T-helper 2 cell treated with Interferon-gamma antibody and Interleukin-4, amounts not matched to agents 5 μg/mL and 100 μg/mL, for 36 hours (primary cell): ENCODE data around the gene UVRAG.

Source experiments
- DNase-seq: peaks from one replicate; pipeline ENCODE4 v3.0.0; 2021; ENCODE audit warnings: low spot score
- H3K27ac Mint-ChIP-seq: one replicate; pipeline ENCODE4 v1.8.0; 2021; ENCODE audit warnings: mild to moderate bottlenecking, mixed read lengths
- H3K27me3 Mint-ChIP-seq: one replicate; pipeline ENCODE4 v1.8.0; 2021; ENCODE audit warnings: low read depth, mixed read lengths
- H3K36me3 Mint-ChIP-seq: one replicate; pipeline ENCODE4 v1.8.0; 2021; ENCODE audit warnings: low read depth, mixed read lengths
- H3K4me1 Mint-ChIP-seq: one replicate; pipeline ENCODE4 v1.8.0; 2021; ENCODE audit warnings: low read depth, mixed read lengths
- H3K4me3 Mint-ChIP-seq: one replicate; pipeline ENCODE4 v1.8.0; 2022; ENCODE audit warnings: mild to moderate bottlenecking, moderate library complexity, mixed read lengths
- H3K9me3 Mint-ChIP-seq: one replicate; pipeline ENCODE4 v1.8.0; 2021; ENCODE audit warnings: mixed read lengths

The UVRAG gene

DNA sequence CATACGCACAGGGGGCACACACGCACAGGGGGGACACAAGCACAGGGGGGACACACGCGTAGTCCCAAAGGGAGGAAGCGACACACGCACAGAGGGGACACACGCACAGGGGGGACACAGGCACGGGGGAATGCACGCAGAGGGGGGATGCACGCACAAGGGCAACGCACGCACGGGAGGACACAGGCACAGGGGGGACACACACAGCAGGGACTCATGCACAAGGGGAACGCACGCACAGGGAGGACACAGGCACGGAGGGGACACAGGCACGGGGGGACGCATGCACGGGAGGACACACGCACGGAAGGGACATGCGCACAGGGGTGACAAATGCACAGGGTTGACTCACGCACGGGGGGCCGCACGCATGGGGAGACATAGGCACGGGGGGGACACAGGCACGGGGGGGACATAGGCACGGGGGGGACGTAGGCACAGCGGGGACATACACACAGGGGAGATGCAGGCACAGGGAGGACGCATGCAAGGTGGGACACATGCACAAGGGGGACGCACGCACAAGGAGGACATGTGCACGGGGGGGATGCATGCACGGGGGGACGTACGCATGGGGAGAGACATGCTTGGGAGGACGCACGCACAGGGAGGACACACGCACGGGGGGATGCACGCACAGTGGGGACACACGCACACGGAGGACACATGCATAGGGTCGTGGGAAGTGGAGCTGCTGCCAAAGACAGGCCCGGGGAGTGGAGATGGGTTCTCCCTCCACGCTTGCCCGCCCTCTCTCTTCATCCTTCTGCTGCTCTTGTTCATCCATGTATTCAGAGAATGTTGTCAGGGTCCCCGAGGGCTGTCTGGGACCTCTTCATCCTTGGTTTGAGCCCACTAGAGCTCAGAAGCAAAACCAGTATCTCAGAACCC lies 350.1 kb downstream of the UVRAG start:
- H3K4me1 Mint-ChIP-seq = no peaks in the 10 kb centered on the region
- DNase-seq = no peak
- no peak overlapping the region for H3K4me3 Mint-ChIP-seq
- H3K36me3 Mint-ChIP-seq = no peaks in the 10 kb centered on the region
- H3K27me3 Mint-ChIP-seq = no peaks in the 10 kb centered on the region
- H3K27ac Mint-ChIP-seq = no peak overlapping the region
- H3K9me3 Mint-ChIP-seq = no peaks in the 10 kb centered on the region

DNA sequence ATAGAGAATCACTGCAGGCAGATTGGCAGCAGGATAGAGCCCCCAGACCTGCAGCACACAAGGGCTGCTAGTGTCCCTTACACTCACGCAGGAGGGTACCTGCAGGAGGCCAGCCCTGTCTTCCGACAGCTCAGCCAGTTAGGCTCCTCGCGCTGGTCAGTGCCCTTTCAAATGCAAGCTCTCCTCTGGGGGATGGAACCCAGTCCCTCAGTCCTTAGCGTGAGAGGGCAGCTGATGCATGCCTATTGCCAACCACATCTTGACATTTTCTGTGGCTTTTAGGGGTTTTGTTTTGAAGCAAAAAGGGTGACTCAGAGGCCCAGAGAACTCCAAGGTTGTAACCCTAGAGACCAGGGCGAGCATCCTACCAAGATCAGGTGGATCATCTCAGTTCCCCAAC lies 351.3 kb downstream of the UVRAG start:
- peak; percentile 24 for DNase-seq
- H3K4me3 Mint-ChIP-seq = no peak overlapping the region
- no peaks in the 10 kb centered on the region for H3K4me1 Mint-ChIP-seq
- H3K27ac Mint-ChIP-seq = no peak overlapping the region
- H3K9me3 Mint-ChIP-seq = no peaks in the 10 kb centered on the region
- H3K36me3 Mint-ChIP-seq = no peaks in the 10 kb centered on the region
- no peaks in the 10 kb centered on the region for H3K27me3 Mint-ChIP-seq

DNA sequence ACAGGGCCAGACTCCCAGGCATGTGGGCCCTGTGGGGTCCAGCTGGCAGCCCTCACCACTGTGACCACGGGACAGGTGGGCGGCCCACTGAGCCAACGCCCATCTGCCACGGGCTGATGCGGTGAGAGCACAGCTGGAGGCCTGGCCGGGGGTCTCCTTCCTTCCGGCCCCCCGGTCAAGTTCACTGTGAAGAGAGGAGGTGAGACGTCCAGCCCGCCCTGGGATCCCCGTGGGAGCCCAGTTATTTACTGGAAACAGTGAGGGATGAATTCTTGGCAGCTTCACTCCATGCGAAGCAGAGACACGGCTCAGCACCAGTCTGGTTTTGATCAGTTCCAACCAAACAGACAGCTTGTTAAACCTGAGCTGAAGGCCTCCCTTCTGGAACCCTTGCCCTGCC lies 352.6 kb downstream of the UVRAG start:
- DNase-seq = no peak
- Mint-ChIP-seq H3K27ac (no peak overlapping the region), H3K27me3 (no peaks in the 10 kb centered on the region), H3K4me1 (no peaks in the 10 kb centered on the region), H3K36me3 (no peaks in the 10 kb centered on the region), H3K4me3 (no peak overlapping the region), H3K9me3 (no peaks in the 10 kb centered on the region)

- Mint-ChIP-seq H3K4me3 (no peak overlapping the region), H3K9me3 (no peaks in the 10 kb centered on the region), H3K27ac (no peak overlapping the region), H3K4me1 (no peaks in the 10 kb centered on the region), H3K27me3 (no peaks in the 10 kb centered on the region), H3K36me3 (no peaks in the 10 kb centered on the region)
- no peak for DNase-seq
Observed at GRCh38 chr11:76169473-76169896, 354.5 kb downstream of the UVRAG start.

GRCh38 chr11:76170468-76170867 lies 355.5 kb downstream of the UVRAG start:
- DNase-seq = no peak
- no peak overlapping the region for H3K27ac Mint-ChIP-seq
- H3K4me3 Mint-ChIP-seq = no peak overlapping the region
- no peaks in the 10 kb centered on the region for H3K9me3 Mint-ChIP-seq
- no peaks in the 10 kb centered on the region for H3K36me3 Mint-ChIP-seq
- no peaks in the 10 kb centered on the region for H3K4me1 Mint-ChIP-seq
- no peaks in the 10 kb centered on the region for H3K27me3 Mint-ChIP-seq

GRCh38 chr11:76172583-76172982 lies 357.6 kb downstream of the UVRAG start:
- H3K4me3 Mint-ChIP-seq = no peak overlapping the region
- H3K4me1 Mint-ChIP-seq = no peaks in the 10 kb centered on the region
- no peaks in the 10 kb centered on the region for H3K27me3 Mint-ChIP-seq
- DNase-seq = no peak
- no peaks in the 10 kb centered on the region for H3K36me3 Mint-ChIP-seq
- no peaks in the 10 kb centered on the region for H3K9me3 Mint-ChIP-seq
- H3K27ac Mint-ChIP-seq = no peak overlapping the region

- no peaks in the 10 kb centered on the region for H3K36me3 Mint-ChIP-seq
- DNase-seq = no peak
- no peak overlapping the region for H3K27ac Mint-ChIP-seq
- H3K4me1 Mint-ChIP-seq = no peaks in the 10 kb centered on the region
- H3K9me3 Mint-ChIP-seq = no peaks in the 10 kb centered on the region
- H3K27me3 Mint-ChIP-seq = no peaks in the 10 kb centered on the region
- H3K4me3 Mint-ChIP-seq = no peak overlapping the region
Observed at GRCh38 chr11:76173663-76174062, 358.7 kb downstream of the UVRAG start.

- H3K27ac Mint-ChIP-seq = no peak overlapping the region
- no peaks in the 10 kb centered on the region for H3K36me3 Mint-ChIP-seq
- H3K4me3 Mint-ChIP-seq = no peak overlapping the region
- H3K9me3 Mint-ChIP-seq = no peaks in the 10 kb centered on the region
- no peak for DNase-seq
- no peaks in the 10 kb centered on the region for H3K27me3 Mint-ChIP-seq
- no peaks in the 10 kb centered on the region for H3K4me1 Mint-ChIP-seq
Observed at GRCh38 chr11:76174330-76174729, 359.3 kb downstream of the UVRAG start.

DNA sequence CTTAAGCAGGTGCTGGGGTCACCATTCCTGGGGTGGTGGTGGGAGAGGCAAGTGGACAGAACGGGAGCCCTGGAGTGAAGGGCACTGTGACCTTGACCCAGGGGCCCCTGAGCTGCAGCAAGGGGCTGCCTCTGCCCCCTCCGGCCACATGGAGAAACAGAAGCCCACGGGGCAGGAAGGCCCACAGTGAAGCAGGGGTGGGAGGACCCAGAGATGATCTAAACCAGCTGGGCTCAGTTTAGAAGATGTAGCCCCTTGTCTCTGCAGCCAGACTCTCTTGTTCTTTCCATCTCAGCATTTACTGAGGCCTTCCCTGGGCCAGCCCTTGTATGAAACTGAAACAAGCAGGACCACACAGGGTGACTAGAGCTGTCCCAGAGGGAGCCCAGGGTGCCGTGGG lies 360.8 kb downstream of the UVRAG start:
- Mint-ChIP-seq H3K36me3 (no peaks in the 10 kb centered on the region), H3K9me3 (no peaks in the 10 kb centered on the region), H3K4me3 (no peak overlapping the region), H3K27me3 (no peaks in the 10 kb centered on the region), H3K4me1 (no peaks in the 10 kb centered on the region), H3K27ac (no peak overlapping the region)
- DNase-seq = no peak

- no peak overlapping the region for H3K27ac Mint-ChIP-seq
- H3K9me3 Mint-ChIP-seq = no peaks in the 10 kb centered on the region
- H3K27me3 Mint-ChIP-seq = no peaks in the 10 kb centered on the region
- no peaks in the 10 kb centered on the region for H3K36me3 Mint-ChIP-seq
- no peak for DNase-seq
- H3K4me1 Mint-ChIP-seq = no peaks in the 10 kb centered on the region
- no peak overlapping the region for H3K4me3 Mint-ChIP-seq
Observed at GRCh38 chr11:76176463-76176862, 361.5 kb downstream of the UVRAG start.

DNA sequence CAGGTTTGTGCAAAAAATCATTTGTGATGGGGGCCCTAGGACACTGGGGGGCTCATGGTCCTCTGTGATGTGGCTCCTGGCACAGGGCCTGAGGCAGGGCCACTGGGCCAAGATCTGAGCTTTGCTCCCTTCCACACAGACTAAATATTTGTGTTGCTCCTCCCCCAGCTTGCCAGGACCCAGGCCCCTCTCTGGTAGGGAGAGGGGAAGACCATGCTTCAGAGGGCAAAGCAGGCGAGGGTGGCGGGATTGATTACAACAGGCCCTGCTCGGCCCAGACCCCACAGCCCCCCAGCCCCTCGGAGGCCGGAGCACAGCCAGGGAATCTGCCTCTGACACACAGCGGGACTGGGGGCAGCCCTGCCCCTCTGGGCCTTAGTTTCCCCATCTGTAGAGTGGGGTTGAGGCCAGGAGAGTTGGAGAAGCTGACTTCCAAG lies 362.3 kb downstream of the UVRAG start:
- Mint-ChIP-seq H3K4me1 (no peaks in the 10 kb centered on the region), H3K36me3 (no peaks in the 10 kb centered on the region), H3K27ac (no peak overlapping the region), H3K9me3 (no peaks in the 10 kb centered on the region), H3K4me3 (no peak overlapping the region), H3K27me3 (no peaks in the 10 kb centered on the region)
- no peak for DNase-seq

- no peak for DNase-seq
- Mint-ChIP-seq H3K4me3 (no peak overlapping the region), H3K27me3 (no peaks in the 10 kb centered on the region), H3K27ac (no peak overlapping the region), H3K4me1 (no peaks in the 10 kb centered on the region), H3K9me3 (no peaks in the 10 kb centered on the region), H3K36me3 (no peaks in the 10 kb centered on the region)
Observed at GRCh38 chr11:76179147-76179546, 364.1 kb downstream of the UVRAG start.

- no peak overlapping the region for H3K4me3 Mint-ChIP-seq
- no peaks in the 10 kb centered on the region for H3K9me3 Mint-ChIP-seq
- H3K27ac Mint-ChIP-seq = no peak overlapping the region
- H3K4me1 Mint-ChIP-seq = no peaks in the 10 kb centered on the region
- H3K36me3 Mint-ChIP-seq = no peaks in the 10 kb centered on the region
- no peak for DNase-seq
- no peaks in the 10 kb centered on the region for H3K27me3 Mint-ChIP-seq
Observed at GRCh38 chr11:76181371-76181770, 366.4 kb downstream of the UVRAG start.

GRCh38 chr11:76184551-76184993 lies 369.6 kb downstream of the UVRAG start:
- Mint-ChIP-seq H3K9me3 (no peaks in the 10 kb centered on the region), H3K27ac (no peak overlapping the region), H3K36me3 (no peaks in the 10 kb centered on the region), H3K4me1 (no peaks in the 10 kb centered on the region), H3K27me3 (no peaks in the 10 kb centered on the region), H3K4me3 (no peak overlapping the region)
- no peak for DNase-seq

DNA sequence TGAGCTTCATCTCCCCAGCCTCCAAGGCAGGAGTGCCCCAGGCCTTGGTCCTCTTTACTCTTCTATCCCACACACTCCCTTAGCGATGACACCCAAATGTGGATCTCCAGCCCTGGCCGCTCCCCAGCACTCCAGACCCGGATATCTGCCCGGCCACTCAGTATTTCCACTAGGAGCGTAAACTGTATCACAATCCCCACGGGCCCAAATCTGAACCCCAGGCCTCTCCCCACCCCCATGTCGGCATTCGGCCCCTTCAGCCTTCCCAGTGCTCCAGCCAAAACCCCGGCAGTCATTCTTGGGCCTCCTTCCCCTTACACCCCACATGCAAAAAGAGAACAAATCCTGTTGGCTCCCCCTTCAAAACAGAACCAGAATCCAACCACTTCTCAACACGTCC lies 370.5 kb downstream of the UVRAG start:
- Mint-ChIP-seq H3K4me1 (no peaks in the 10 kb centered on the region), H3K36me3 (no peaks in the 10 kb centered on the region), H3K27ac (no peak overlapping the region), H3K27me3 (no peaks in the 10 kb centered on the region), H3K4me3 (no peak overlapping the region), H3K9me3 (no peaks in the 10 kb centered on the region)
- DNase-seq = no peak
